OCI-LY7 (cell line): ENCODE results near the gene STK32C. TPM values are rescaled to one million over a fixed set of nuclear protein-coding genes. Genes with fewer than 3 reads are reported as not detected.

Experiments used
- BruUV-seq: library from RNA; stranded (reverse); fragments of 400-500 nt; replicated peaks from 2 replicates; lab custom pipeline; 2021; lab: Mats Ljungman, UMichigan
- CTCF ChIA-PET: fragments of 300-600 bp; sonication (Branson Sonifier 250); formaldehyde crosslinking; loops from one replicate; lab custom pipeline; 2022; ENCODE audit warnings: antibody characterized with exemption; ENCODE audit not compliant: unreplicated experiment; lab: Charles Lee
- POLR2A ChIA-PET: fragments of 300-600 bp; sonication (Branson Sonifier 250); formaldehyde crosslinking; loops from one replicate; lab custom pipeline; 2022; ENCODE audit warnings: antibody characterized with exemption; lab: Charles Lee
- DNase-seq: peaks from one replicate; pipeline ENCODE4 v3.0.0-alpha.2; 2015; ENCODE audit warnings: low spot score
- H2AFZ ChIP-seq: fragments of 200-600 bp; sonication (generic), shearing (Covaris generic); 2 replicates; pipeline ENCODE4 v1.6.1; 2014; ENCODE audit warnings: mild to moderate bottlenecking, antibody characterized with exemption, low read length, moderate library complexity
- H3K27ac ChIP-seq: fragments of 200-600 bp; sonication (generic); 2 replicates; pipeline ENCODE4 v1.5.1; 2014; ENCODE audit warnings: mixed run types, low read depth, mild to moderate bottlenecking, moderate library complexity, low read length, inconsistent platforms; ENCODE audit not compliant: poor library complexity, severe bottlenecking
- H3K36me3 ChIP-seq: fragments of 200-600 bp; sonication (generic); 2 replicates; pipeline ENCODE4 v1.6.1; 2014; ENCODE audit warnings: mild to moderate bottlenecking, antibody characterized with exemption, low read length, moderate library complexity, mixed read lengths; ENCODE audit not compliant: insufficient read depth
- H3K4me1 ChIP-seq: fragments of 200-600 bp; sonication (generic); 2 replicates; pipeline ENCODE4 v1.5.1; 2014; ENCODE audit warnings: mild to moderate bottlenecking, low read length; ENCODE audit not compliant: insufficient read depth, poor library complexity, severe bottlenecking
- H3K4me2 ChIP-seq: fragments of 200-600 bp; sonication (generic); 2 replicates; pipeline ENCODE4 v1.6.1; 2014; ENCODE audit warnings: mild to moderate bottlenecking, low read length
- H3K4me3 ChIP-seq: fragments of 200-600 bp; sonication (generic); 2 replicates; pipeline ENCODE4 v1.5.1; 2014; ENCODE audit warnings: mild to moderate bottlenecking, low read depth, low read length; ENCODE audit not compliant: poor library complexity, severe bottlenecking
- H3K79me2 ChIP-seq: fragments of 200-600 bp; sonication (generic); 2 replicates; pipeline ENCODE4 v1.6.1; 2016; ENCODE audit warnings: low read depth, mild to moderate bottlenecking, low read length, moderate library complexity, mixed read lengths; ENCODE audit not compliant: insufficient read depth
- H3K9me2 ChIP-seq: fragments of 200-600 bp; sonication (generic); 2 replicates; pipeline ENCODE4 v1.6.1; 2016; ENCODE audit warnings: mild to moderate bottlenecking, low read length, mixed read lengths; ENCODE audit not compliant: insufficient read depth
- H3K9me3 ChIP-seq: fragments of 200-600 bp; sonication (generic); 2 replicates; pipeline ENCODE4 v1.6.1; 2014; ENCODE audit warnings: mild to moderate bottlenecking, mixed run types, low read length, mixed read lengths
- H4K20me1 ChIP-seq: fragments of 200-600 bp; sonication (generic); 2 replicates; pipeline ENCODE4 v1.6.1; 2014; ENCODE audit warnings: mild to moderate bottlenecking, antibody characterized with exemption, low read length, moderate library complexity, mixed read lengths; ENCODE audit not compliant: insufficient read depth
- EZH2phosphoT487 ChIP-seq: fragments of 200-600 bp; sonication (generic); IDR thresholded peaks from 2 replicates; pipeline ENCODE4 v1.6.1; 2018; ENCODE audit warnings: low read depth, borderline replicate concordance, mild to moderate bottlenecking, mixed run types, antibody characterized with exemption, low read length, moderate library complexity, mixed read lengths
- intact Hi-C: fragments of 100-400 bp; cut with micrococcal nuclease; formaldehyde crosslinking; loops from one replicate; pipeline ENCODE4 v1.10.0; 2022; ENCODE audit not compliant: unreplicated experiment
- total RNA-seq, 2 experiments: library from RNA; depleted of rRNA in 1 of 2; stranded (reverse); fragments of >200 nt in 1 of 2; shearing (Covaris generic) in 1 of 2; gene quantifications; 2 replicates each; pipeline ENCODE4 v1.2.3, GENCODE V29; 2014 to 2022
- TF ChIP-seq, protein P1 (sequence below): fragments of 200-600 bp; sonication (generic); conservative IDR thresholded peaks from 2 replicates; pipeline ENCODE4 v1.5.1; 2014; ENCODE audit warnings: mild to moderate bottlenecking, antibody characterized with exemption, low read length, moderate library complexity, mixed read lengths

STK32C gene
- total RNA-seq, 2 experiments from 2014 or later: 13.1 to 30.4 TPM

DNA sequence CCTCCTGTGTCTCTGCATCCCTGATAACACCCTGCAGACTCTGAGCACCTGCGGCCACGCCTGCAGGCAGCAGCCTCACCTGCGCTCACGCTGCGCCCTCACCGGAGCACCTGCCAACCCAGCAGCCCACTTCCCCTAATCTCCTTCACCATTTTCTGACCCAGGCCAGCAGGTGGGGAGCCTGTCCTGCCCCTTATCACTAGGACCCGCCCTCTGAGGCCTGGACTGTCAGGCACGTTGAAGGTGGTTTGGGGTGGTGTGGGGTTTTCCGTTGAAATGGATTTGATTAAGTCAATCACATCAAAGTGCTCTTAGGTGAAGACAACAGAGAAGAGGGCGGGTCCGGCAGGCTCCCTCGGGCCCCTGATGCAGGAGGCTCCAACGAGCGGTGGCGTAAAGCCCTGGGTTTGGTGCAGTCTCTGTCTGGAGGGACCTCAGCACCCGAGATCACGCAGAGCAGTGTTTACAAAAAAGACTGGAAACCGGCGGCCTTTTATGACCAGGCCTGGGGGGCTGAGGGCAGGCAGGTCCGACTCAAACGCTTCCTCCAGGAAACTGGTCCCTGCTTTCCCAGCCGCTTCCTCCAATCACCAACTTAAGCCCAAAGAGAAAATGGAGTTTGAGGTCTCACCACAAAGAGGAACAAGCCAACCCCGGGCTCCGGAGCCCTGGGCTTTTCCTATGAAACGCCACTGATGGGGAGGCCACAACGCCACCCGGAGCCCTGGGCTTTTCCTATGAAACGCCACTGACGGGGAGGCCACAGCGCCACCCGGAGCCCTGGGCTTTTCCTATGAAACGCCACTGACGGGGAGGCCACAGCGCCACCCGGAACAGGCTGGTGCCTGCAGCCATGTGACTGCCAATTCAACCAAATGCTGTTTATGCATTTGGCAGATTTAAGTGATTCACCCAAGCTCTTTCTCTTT, 75.5 kb downstream of the STK32C start:
- CTCF ChIA-PET: no interaction called here
- no peaks in the 10 kb centered on the region for H4K20me1 ChIP-seq
- H3K36me3 ChIP-seq: no peaks in the 10 kb centered on the region
- TF ChIP-seq, protein P1, sequence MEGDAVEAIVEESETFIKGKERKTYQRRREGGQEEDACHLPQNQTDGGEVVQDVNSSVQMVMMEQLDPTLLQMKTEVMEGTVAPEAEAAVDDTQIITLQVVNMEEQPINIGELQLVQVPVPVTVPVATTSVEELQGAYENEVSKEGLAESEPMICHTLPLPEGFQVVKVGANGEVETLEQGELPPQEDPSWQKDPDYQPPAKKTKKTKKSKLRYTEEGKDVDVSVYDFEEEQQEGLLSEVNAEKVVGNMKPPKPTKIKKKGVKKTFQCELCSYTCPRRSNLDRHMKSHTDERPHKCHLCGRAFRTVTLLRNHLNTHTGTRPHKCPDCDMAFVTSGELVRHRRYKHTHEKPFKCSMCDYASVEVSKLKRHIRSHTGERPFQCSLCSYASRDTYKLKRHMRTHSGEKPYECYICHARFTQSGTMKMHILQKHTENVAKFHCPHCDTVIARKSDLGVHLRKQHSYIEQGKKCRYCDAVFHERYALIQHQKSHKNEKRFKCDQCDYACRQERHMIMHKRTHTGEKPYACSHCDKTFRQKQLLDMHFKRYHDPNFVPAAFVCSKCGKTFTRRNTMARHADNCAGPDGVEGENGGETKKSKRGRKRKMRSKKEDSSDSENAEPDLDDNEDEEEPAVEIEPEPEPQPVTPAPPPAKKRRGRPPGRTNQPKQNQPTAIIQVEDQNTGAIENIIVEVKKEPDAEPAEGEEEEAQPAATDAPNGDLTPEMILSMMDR: peak; percentile 67
- no peak for TF ChIP-seq EZH2phosphoT487
- no TSS peak for BruUV-seq
- no peak overlapping the region for H3K4me2 ChIP-seq
- DNase-seq: peak; percentile 4
- no peak overlapping the region for H2AFZ ChIP-seq
- intact Hi-C loops: no loop called here
- no peaks in the 10 kb centered on the region for H3K4me1 ChIP-seq
- H3K9me2 ChIP-seq: no peaks in the 10 kb centered on the region
- no peak overlapping the region for H3K4me3 ChIP-seq
- no peak overlapping the region for H3K27ac ChIP-seq
- no peaks in the 10 kb centered on the region for H3K9me3 ChIP-seq
- no peaks in the 10 kb centered on the region for H3K79me2 ChIP-seq
- POLR2A ChIA-PET: no interaction called here

GRCh38 chr10:132231656-132232022, 76.1 kb downstream of the STK32C start:
- intact Hi-C loops: no loop called here
- no peak overlapping the region for H3K4me2 ChIP-seq
- H3K9me3 ChIP-seq: no peaks in the 10 kb centered on the region
- H3K79me2 ChIP-seq: no peaks in the 10 kb centered on the region
- no peaks in the 10 kb centered on the region for H3K4me1 ChIP-seq
- TF ChIP-seq, protein P1: no peak
- no peak for TF ChIP-seq EZH2phosphoT487
- H3K36me3 ChIP-seq: no peaks in the 10 kb centered on the region
- BruUV-seq: no TSS peak
- H3K9me2 ChIP-seq: no peaks in the 10 kb centered on the region
- H3K4me3 ChIP-seq: no peak overlapping the region
- no peak overlapping the region for H3K27ac ChIP-seq
- CTCF ChIA-PET: no interaction called here
- H4K20me1 ChIP-seq: no peaks in the 10 kb centered on the region
- no peak for DNase-seq
- POLR2A ChIA-PET: no interaction called here
- H2AFZ ChIP-seq: no peak overlapping the region

DNA sequence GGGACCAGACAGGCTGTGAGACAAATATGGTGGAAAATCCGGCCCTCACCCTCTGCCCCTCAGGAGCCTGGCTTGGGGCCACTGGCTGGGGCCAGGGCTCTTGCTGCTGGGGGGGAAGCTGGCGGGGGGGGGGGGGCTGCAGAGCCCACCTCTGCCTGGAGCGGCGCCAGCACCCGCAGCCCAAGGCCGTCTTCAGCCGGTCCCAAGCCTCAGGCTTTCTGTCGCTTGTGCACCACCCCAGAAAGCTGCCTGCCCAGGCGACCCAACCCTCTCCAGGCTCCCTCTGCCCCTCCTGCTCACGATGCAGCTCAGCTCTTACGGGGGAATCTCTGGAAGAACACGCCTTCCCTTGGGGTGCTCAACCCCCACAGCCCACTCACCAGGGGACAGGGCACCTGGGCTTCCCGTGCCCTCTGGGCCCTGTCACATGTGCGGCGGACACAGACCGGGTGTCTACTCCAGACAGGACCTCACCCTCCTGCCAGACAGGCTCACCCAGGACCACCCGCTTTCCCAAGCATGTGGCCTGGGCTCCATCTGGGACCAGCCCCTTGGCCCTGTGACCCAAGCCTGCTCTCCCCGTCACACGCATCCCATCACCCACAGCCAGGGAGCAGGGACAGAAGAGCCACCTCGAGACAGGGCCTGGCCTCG, 77.1 kb downstream of the STK32C start:
- Histone ChIP-seq H2AFZ (no peak overlapping the region), H3K36me3 (no peaks in the 10 kb centered on the region), H3K4me2 (no peak overlapping the region), H3K27ac (no peak overlapping the region), H3K9me3 (no peaks in the 10 kb centered on the region), H3K4me1 (no peaks in the 10 kb centered on the region), H3K4me3 (no peak overlapping the region), H3K79me2 (no peaks in the 10 kb centered on the region), H4K20me1 (no peaks in the 10 kb centered on the region), H3K9me2 (no peaks in the 10 kb centered on the region)
- DNase-seq: no peak
- ChIA-PET CTCF (no interaction called here), POLR2A (no interaction called here)
- intact Hi-C loops: no loop called here
- no peak for TF ChIP-seq EZH2phosphoT487
- TF ChIP-seq, protein P1: no peak
- BruUV-seq: no TSS peak
